OCI-M1 (cell line): ENCODE results near the gene OGN.

Experiments used
- DNase-seq: peaks from one replicate; lab custom pipeline; 2025; lab: John Stamatoyannopoulos, UW

OGN gene

DNA sequence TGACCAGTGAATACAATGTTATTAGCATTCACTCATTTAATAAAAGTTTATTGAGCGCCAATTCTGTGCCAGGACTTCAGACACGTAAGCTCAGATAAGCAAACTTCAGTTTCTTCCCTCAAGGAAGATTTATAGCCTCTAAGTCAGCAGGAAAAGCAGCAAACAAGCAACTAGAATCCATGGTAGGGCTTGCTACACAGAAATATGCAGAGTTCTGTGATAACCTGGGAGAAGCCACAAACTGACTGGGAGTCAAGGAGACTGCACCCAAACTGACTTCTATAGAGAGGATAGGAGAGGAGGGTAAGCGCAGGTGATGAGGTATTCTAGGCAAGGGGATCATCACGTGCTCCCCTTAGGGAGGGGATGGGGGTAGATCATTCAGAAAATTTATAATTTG, 1.4 kb upstream of the OGN start:
- peak; percentile 21 for DNase-seq

DNA sequence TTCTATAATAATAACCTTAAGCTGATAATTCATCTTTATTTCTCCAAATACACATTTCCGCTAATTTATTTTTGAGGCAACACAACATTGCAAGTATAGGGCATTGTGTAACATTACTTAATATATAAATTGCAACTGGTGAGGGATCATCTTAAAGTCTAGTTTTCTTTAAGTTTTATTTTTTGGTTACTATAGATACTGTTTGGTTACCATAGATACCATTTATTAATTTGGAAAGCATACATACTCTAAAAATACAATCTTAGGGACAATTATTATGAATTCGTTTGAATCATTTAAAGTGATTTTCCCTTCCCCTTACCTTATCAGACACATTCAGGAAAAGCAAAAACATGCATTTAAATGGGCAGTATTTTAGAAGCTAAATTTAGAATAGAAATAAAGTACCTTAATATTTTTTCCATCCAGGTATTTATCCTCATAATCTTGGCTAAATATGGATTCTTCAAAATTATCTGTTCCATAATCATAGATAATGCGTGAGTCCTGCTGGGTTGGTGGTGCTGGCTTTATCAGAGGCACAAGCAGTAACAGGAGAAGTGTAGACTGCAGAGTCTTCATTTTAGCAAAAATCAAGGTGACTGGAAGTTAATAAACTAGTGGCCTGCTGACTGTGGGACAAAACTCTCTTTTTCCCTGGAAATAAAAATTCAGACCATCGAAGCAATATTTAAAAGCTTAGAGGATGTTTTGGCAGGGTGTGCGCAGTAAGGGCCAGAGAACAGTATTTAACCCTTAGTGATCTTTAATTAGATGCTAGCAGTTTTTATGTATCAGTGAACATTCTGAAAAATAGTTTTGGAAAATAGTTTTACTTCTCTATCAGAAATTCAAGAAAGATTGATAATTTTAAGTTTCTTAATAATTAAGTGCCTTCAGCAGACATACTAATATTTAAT, 1.3 kb downstream of the OGN start:
- DNase-seq = no peak

GRCh38 chr9:92402360-92402759, 2.0 kb downstream of the OGN start:
- no peak for DNase-seq

- DNase-seq = no peak
Observed at GRCh38 chr9:92397853-92398252, 6.5 kb downstream of the OGN start.

DNA sequence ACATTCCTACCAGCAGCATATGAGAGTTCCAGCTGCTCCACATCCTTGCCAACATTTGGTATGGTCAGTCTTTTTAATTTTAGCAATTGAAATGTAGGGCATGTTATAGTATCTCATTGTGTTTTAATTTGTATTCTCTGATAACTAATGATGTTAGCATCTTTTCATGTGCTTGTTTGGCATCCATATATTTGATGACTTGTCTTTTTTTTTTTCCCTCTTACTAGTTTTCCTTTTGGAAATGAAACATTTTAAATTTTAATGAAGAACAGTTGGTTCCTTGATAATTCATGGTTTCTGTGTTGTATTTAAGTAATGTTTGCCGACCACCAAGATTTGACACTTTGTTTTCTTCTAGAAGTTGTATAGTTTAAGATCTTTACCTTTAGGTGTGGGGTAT, 8.8 kb downstream of the OGN start:
- DNase-seq = no peak

DNA sequence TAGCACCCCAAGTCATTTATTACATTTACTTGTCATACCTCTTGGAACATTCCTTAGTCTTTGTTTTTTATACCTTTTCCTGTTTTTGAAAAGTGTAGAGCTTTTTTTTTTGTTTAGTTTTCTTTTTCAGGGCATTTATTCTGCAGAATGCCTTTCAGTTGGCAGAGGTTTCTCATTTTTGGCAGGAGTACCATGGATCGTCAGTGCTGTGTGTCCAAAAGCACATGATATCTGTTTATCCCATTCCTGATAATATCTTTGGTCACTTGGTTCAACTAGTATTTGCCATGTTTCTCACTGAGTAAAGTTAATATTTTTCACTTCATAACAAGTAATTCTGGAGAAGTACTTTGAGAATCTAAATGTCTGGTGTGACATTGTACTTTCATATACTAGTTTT, 10.7 kb downstream of the OGN start:
- no peak for DNase-seq

GRCh38 chr9:92392690-92393089, 11.7 kb downstream of the OGN start:
- no peak for DNase-seq

- DNase-seq = no peak
Observed at GRCh38 chr9:92385953-92386352, 18.4 kb downstream of the OGN start.

DNA sequence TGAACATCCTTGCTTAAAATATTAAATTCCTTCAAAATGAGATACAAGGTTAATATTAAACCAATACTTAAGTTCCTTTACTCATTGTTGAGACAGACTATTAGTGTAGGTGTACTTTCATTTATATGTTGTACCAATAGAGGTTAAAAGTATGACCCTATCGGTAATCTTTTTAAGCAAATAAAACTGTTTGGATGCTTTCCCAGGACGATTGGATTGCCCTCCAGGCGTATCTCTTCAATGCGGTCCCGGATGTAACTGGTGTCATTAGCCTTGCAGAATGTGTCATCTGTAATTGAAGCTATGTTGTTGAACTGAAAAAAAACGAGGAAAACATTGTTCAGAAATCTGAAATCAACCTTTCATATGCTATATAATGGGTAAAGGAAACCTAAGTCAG, 18.9 kb downstream of the OGN start:
- no peak for DNase-seq

DNA sequence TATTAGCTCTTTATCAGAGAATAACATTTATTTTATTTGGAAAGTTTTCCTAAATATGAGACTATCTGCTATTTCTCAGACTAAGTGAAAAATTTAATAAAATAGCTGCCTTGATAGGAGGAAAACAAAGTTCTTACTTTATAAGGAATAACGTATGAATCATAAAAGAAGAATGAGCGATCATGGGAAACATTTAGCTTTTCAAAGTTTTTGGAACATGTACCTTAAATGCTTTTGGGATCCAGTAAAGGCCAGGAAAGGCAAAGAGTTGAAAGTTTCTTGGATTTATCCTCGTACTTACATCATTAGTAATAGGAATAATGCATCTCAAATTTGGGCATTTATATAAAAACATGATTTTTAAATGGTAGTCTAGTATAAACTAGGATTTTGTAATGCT, 19.4 kb downstream of the OGN start:
- DNase-seq = no peak

DNA sequence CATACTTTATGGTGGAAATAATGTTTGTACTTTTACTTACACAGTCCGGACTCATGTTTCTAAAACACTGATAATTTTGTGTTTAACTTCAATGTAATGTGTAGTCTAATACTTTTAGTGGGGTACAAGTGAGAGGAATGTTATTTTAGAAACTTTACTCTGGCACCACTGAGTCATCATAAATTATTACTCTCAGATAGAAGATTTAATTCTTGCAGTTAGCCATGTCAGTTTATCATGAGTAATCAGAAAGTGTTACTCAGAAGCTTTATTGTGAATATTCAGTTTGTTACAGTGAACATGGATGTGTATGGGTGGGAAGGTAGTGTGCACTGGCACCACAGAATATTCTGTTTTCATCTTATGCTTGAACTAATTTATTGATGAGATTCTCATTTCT, 20.0 kb downstream of the OGN start:
- DNase-seq = no peak

GRCh38 chr9:92381775-92382174, 22.6 kb downstream of the OGN start:
- DNase-seq = no peak

DNA sequence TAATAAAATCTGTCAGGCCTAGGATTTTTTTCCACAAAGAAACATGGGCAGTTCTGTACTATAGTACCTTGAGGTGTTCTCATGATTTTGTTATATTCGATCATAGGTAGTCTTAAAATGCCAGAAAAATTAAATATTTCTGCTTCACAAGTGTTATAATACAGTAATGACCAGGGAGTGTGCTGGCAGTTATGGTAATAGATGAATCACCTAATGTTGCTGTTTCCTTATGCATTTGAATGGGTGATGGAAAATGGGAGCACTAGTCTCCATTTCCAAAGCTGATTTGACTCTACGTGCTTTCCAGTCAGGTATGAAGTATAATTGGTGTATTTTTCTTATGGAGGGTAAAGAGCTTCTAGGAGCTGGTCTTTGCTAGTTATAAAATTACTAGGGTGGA, 23.8 kb downstream of the OGN start:
- no peak for DNase-seq

DNA sequence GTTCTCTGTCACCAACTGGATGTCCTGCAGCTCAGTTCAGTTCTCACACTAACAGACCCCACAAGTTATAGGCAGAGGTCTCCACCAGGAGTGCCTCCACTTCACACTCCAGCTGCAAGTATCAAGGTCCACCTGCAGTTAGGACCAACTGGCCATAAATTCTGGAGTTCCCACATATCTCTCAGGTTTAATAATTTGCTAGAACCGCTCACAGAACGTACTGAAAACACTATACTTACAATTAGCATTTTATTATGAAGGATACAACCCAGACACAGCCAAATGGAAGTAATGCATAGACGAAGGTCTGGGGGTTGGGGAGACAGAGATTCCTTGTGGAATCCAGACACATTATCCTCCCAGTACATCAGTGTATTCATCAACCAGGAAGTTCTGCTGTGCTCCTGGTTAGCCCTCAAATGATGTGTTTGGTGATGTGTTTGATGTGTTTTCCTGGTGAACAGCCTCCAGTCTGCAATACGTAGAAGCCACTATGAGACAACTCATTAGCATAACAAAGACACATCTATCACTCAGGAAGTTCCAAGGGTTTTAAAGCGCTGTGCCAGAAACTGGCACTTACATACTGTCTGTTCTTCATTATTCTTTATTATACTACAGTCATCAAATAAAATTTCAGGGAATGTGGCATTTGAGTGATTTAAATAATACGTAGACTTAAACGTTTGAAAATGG, 25.4 kb downstream of the OGN start:
- DNase-seq = no peak

DNA sequence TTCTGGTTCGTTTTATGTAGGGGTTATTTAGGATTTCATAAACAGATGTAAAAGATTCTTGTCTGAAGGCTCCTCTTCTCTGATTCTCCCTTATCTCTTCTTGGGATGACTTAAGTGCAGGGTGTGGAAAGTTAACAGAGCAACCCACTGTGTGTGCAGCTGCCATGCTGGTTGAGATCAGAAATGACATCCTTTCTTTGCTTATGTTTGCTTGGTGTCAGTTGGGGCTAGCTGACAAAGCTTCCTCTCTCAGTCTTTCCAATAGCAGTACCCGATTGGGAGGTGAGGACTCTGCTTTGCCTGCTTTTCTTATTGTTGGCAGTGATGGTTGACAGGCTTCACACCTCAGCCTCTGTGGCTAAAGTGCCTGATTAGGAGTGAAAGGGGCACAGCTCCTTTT, 26.5 kb downstream of the OGN start:
- DNase-seq = no peak

DNA sequence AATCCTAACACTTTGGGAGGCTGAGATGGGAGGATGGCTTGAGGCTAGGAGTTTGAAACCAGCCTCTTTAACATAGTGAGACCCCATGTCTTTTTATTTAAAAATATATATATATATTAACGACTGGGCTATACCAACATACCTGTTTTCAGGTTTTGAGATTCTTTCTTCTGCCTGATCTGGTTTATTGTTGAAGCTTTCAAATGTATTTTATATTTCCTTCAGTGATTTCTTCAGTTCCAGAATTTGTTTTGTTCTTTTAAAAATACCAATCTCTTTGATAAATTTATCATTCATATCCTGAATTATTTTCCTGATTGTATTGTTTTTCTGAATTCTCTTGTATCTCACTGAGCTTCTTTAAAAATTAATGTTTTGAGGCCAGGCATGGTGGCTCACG, 31.2 kb downstream of the OGN start:
- no peak for DNase-seq

DNA sequence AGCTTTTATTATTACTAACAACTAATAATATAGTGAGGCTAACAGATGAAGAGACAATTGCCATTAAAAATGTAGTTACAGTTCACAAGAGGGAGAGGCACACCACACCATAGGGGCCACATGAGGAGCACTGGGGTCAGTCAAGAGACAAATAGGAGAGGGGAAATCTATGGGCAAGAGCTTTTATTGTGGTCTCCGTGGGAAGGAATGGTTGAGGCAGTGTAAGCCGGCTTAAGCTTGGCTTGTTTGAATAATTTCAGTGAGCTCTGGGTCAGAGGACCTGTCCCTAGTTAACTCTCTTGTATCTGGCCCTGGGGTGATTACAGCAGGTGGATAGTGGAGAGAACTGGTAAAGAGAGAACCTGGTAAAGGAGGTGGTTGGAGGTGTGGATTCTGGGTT, 35.3 kb downstream of the OGN start:
- no peak for DNase-seq

GRCh38 chr9:92360083-92360482, 44.3 kb downstream of the OGN start:
- DNase-seq = no peak

GRCh38 chr9:92359394-92359995, 44.9 kb downstream of the OGN start:
- peak; percentile 10 for DNase-seq

DNA sequence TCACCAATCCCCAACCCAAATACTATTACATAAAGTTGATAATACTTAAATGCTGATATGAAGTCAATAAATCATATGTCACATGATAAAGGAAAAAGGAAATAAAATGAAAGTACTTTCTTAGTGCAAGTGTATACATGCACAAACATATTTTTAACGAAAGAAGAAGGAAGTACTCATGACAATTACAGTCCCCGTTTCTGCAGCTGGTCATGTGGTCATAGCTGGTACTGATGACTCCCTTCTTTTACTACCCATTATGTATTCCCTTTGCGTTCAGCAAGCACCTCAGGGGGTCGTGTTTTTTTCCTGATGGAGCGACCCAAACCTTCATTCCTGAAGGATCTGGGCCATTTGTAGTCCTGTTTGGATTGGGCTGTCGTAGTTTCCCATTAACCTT, 51.3 kb downstream of the OGN start:
- DNase-seq = no peak

- no peak for DNase-seq
Observed at GRCh38 chr9:92350740-92351133, 53.6 kb downstream of the OGN start.

DNA sequence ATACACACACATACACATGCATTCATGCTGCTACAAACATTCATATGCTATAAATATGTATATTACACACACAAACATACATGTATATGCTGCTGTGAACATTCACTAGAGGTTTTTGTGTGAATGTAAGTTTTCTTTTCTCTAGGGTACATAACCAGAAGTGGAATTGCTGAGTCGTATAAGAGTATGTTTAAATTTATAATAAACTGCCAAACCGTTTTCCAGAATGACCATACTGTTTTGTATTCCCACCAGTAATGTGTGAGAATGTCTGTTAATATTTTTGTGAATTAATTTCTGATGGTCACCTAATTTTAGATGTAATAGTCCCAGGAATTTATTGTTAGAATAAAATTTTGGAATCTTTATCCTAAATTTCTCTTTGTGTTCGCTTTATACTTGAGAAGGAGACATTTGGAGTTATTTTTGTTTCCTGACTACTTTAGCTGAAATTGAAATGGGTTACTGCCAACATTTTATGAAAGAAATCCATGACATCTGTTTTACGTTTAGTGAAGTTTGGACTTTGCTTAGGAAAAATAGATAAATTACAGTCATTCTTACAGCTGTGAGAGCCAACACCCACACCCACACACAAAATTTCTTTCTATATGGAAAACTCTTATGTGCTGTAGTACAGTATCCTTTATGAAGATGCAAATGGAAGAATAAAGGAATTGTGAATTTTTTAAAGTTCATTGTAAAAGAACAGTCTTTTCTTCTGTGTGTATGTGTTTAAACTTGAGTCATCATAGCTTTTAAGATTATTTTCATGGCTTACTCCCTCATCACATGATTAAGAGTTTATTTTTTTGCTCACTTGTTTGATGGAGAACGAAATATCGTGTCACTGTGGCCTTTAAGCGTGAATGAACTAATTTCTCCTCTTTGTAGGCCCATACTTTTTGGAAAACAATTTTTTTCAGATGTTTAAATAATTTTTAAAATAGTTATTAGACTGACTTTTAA, 54.3 kb downstream of the OGN start:
- no peak for DNase-seq
